CD1c-positive myeloid dendritic cell (primary cell): ENCODE results near the gene IRGC.
"Not testable (repeated sequence)": the region's sequence is repeated elsewhere in the genome, so short reads cannot be mapped to it uniquely, and the experiment has no call there.

ENCODE experiments used
- DNase-seq: peaks from one replicate; pipeline ENCODE4 v3.0.0-alpha.2; 2016; ENCODE audit errors: extremely low spot score

IRGC gene

GRCh38 chr19:43754503-43755255 is 38.8 kb downstream of the IRGC start, which contains the start of gene SMG9:
TSS of gene SMG9 (minus strand) at chr19:43754962. CDS start at chr19:43750741, 4,221 bp downstream.
- peak; percentile 100 for DNase-seq

- peak; percentile 94 for DNase-seq
Observed at GRCh38 chr19:43755256-43755801, 39.5 kb downstream of the IRGC start.

- peak; percentile 34 for DNase-seq
Observed at GRCh38 chr19:43759515-43759914, 43.6 kb downstream of the IRGC start.

- no peak for DNase-seq
Observed at GRCh38 chr19:43760941-43761340, 45.1 kb downstream of the IRGC start.

GRCh38 chr19:43762814-43763213 is 46.9 kb downstream of the IRGC start:
- no peak for DNase-seq

GRCh38 chr19:43763473-43763939 is 47.6 kb downstream of the IRGC start:
- DNase-seq = peak; percentile 90

GRCh38 chr19:43764684-43765083 is 48.8 kb downstream of the IRGC start:
- not testable (repeated sequence) for DNase-seq

GRCh38 chr19:43765109-43765876 is 49.4 kb downstream of the IRGC start:
- peak; percentile 93 for DNase-seq

- no peak for DNase-seq
Observed at GRCh38 chr19:43766755-43767043, 50.8 kb downstream of the IRGC start.

- DNase-seq = no peak
Observed at GRCh38 chr19:43767316-43767715, 51.4 kb downstream of the IRGC start.

GRCh38 chr19:43767818-43768217 is 51.9 kb downstream of the IRGC start:
- DNase-seq = no peak

GRCh38 chr19:43768273-43769050 is 52.6 kb downstream of the IRGC start:
- DNase-seq = peak; percentile 83

GRCh38 chr19:43769256-43769655 is 53.4 kb downstream of the IRGC start:
- DNase-seq = no peak
